ENCODE measurements around the gene COL8A1.

Gene COL8A1

DNA sequence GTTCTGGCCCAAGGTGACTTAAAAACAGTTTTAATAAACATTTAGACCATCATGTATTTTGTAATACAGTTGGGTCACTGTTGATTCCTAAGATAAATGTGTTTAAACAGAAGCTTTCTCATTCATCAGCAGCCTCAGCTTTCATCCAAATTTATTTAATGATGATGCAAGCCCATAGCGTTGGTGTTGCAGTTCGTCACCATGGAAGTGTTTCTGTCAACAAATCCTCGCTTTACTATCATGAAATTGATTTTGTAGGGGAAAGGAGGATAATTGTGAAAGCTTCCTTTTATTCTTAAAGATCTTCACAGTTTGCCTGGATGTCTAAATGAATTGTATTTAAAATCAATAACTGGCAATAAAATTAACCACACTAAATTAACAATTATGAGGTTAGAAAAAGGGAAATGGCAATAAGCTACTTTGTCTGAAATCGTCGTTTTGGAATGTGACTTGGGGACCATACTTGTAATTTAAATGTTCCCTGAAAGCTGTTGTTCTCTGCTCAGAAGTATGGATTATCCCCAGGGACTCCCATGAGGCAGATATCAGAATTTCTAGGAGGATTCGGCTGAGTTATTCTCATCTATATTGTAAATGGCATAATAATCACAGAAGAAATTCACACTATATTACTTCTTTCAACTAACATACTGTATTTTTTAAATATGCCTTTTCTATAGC lies 208.2 kb downstream of the COL8A1 start:
- no peak for DNase-seq

- no peak for DNase-seq
Measured at GRCh38 chr3:99848433-99848832, 210.0 kb downstream of the COL8A1 start.

All from C1 segment of cervical spinal cord (tissue), 14 donors.